Stimulated activated naive CD8-positive, alpha-beta T cell treated with anti-CD3 and anti-CD28 coated beads, Interleukin-15, Interleukin-2, amounts not matched to agents 100 U/mL and 50 U/mL, for 24 hours (primary cell): ENCODE measurements around the gene NSUN2.

Source experiments
- ATAC-seq: fragments of 150-1000 bp; cut with Tn5 transposase; one replicate; pipeline ENCODE4 v1.10.0; 2021
- DNase-seq: peaks from one replicate; pipeline ENCODE4 v3.0.0; 2021

The NSUN2 gene

DNA sequence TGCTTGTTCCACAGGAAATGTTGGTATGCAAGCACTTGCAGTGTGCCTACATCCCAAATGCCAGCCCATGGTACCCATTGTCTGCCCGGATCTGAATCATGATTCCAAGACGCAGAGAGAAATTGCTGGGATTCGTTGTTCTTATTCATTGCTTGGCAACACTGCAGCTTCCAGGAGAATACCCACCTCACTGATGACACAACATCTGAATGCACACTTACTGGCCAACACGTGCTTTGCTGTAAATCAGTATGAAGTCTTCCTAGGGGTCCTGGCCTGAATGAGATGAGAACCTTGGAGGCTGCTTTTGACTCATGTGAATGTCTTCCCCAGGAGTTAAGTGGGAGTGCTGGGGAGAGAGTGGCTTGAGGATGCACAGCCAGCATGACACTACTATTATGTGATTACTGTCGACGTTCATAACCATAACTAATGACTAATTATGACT is 12.0 kb upstream of the NSUN2 start:
- ATAC-seq = no peak
- no peak for DNase-seq

DNA sequence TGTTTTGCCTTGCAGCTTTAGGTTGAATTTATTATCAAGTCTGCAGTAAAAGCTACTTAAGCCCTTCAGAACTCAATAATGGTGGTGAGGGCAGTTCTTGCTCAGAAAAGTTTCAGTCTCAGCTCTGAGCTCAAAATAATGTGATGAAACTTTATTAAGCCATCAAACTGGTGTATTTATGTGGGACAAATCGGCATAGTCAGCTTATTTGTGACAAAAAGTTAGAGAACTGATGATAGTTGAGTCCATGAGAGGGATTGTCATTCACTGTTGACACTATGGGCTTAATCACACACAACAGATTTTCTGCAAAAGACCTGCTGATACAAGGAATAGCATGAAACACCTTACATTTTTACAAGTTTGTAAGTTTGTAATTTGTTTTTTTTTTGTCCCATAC is 9.8 kb upstream of the NSUN2 start:
- ATAC-seq = no peak
- no peak for DNase-seq

DNA sequence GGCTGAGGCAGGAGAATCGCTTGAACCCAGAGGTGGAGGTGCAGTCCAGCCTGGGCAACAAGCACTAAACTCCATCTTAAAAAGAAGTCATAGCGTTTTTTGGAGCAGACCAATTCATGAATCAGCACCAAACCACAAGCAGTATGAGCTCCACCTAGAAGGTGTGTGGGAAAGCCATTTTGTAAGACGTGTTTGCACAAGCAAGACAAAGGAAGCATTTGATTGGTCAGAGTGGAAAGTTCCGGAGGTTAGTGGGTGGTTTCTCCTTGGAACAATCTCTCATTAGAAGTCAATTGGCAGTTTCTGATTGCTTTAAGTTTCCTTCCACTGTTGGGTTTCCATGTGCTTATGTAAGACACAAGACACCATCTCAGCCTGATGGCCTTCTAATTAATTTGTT is 5.4 kb upstream of the NSUN2 start:
- DNase-seq (no peak), ATAC-seq (no peak)

DNA sequence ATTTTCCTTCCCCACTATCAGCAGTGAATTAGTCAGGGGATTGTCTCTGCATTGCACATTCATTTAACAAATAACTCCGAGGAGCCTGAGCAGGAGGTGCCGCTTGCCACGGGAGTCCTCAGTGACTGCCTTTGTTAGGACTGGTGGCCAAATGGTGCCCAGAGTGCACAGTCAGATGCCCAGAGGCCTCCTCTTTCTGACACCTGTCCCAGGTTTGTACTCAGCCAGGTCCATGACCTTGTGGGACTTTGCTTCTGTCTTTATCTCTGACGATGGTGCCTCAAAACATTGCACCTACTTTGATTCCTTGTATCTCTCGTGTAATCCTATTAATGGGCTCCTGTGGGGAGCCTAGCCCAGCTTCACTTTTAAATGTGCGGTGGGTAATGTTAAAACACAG is 4.7 kb upstream of the NSUN2 start:
- ATAC-seq (no peak), DNase-seq (no peak)

DNA sequence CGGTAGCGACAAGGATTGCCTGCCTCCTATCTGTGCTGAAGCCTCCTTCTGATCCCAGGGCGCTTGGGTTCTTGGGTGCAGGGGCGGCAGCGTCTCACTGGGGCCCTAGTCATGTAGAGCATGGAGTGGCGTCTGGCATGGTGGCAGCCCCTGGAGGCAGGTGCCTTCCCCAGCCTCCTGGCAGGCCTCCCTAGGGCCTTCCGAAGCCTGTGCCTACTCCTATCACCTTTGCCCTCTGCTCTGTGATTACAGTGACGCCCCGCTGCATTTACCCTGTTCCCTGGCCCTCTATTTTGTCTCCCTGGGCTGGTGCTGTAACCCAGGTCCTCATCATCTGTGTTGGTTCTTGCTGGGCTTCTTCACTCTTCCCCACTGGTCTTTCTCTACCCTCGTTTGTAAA is 4.2 kb upstream of the NSUN2 start:
- no peak for DNase-seq
- no peak for ATAC-seq

DNA sequence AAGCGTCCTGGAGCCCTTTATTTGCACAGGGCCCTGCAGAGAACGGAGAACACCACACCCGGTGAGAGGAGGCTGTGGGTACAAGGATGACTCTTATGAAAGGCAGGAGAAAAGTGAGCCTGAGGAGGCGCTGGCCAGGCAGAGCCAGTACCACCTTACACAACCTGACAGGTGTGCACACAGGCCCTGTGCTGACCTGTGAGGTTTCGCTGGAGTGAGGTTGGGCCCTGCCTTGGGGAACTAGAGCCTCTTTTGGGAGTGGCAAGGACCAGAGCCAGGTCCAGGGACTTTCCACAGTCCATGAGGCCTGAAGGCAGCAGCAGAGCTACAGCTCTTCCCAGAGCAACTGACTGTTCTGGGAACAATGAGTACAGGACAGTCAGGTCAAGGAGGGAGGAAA is 3.4 kb upstream of the NSUN2 start:
- DNase-seq (no peak), ATAC-seq (no peak)

DNA sequence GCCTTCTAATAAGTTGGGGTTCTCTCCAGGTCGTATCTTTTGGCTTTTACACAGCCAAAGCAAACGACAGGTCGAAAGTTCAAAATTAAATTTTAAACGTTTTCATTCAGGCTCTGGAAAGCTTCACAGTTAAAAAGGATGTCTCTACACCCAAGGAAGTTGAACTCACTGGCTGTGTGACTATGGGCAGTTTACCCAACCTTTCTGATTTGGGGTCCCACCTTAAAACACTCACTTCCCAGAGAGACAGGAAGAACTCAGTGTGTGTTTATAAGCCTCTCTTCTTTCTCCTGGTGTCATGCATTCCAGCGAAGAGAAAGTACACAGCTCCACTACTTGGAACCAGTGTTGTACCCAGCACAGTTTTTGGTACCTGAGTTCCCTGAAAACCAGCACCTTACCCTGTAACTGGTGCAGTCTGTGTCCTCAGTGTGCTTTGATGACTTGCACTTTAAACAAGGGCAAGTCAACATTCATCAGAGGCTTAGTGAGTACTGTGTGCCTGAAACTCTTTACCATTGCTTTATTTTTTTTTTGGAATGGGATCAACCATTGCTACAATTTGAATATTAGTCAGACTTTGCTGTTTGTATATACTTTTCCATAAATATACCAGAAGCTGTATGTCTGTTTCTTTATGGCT is 2.1 kb upstream of the NSUN2 start:
- DNase-seq = no peak
- no peak for ATAC-seq

DNA sequence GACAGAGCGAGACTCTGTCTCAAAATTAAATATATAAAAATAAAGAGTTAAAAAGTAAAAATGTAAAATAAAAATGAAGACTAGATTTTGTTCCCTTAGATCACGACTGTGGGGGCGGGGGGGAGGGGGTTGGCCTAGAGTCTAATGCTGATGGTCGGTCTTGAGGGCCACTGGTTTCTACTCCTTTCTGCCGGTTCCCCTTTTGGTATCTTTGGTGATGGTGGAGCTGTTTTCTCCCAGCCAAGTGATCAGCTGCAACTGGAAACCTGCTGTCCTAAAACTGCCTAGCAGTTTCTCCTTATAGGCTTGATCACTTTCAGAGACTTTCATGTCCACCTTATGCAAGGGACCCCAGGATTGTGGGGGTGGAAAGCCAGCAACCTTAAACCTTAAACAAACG is 1.5 kb upstream of the NSUN2 start:
- DNase-seq (no peak), ATAC-seq (no peak)

DNA sequence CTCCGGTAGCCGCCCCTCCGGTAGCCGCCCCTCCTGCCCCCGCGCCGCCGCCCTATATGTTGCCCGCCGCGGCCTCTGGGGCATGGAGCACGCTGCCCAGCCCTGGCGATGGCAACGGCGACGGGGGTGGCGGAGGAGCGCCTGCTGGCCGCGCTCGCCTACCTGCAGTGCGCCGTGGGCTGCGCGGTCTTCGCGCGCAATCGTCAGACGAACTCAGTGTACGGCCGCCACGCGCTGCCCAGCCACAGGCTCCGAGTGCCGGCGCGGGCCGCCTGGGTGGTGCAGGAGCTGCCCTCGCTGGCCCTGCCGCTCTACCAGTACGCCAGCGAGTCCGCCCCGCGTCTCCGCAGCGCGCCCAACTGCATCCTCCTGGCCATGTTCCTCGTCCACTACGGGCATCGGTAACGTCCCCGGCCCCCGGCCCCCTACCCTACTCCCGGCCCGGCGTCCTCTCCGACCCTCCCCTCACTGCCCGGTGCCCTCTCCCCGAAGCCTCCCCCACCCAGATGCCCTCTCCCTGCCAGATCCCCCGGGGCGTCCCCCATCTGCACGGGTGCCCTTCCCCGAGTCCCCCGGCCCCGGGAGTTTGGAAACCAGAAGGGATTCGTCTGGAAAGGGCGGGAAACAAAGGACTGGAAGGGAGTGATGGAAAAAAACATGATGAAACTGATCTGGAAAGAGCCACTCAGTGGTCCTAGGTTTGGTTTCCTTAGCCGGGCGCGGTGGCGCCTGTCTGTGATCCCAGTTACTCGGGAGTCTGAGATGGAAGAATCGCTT is 813 bp upstream of the NSUN2 start:
- ATAC-seq (peak; percentile 55), DNase-seq (no peak)

DNA sequence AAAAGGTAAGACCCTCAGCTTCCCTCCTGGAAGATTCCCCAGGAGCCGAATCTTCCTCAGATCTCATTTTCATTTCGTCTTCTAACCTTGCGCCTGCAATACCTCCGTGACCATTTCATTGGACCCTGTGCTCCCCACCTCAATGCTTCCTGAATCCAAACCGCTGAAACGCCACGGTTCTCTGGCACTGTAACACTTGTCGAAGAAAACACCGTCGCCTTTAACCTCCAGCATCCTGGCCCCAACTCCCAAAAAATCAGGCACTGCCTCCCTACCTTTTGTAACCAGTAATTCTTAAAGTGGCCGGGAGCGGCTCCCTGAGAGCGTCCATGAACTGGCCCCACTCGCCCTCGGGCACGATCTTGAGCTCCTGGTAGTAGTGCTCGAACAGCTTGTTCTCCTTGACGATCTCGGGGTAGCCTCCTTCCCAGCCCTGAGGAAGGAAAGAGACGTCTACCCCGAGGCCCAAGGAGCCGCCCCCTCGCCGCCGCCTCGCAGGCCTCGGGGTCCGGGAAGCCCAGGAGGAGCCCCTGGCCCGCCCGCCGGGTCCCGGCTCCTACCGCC is 438 bp downstream of the NSUN2 start:
- no peak for ATAC-seq
- no peak for DNase-seq

DNA sequence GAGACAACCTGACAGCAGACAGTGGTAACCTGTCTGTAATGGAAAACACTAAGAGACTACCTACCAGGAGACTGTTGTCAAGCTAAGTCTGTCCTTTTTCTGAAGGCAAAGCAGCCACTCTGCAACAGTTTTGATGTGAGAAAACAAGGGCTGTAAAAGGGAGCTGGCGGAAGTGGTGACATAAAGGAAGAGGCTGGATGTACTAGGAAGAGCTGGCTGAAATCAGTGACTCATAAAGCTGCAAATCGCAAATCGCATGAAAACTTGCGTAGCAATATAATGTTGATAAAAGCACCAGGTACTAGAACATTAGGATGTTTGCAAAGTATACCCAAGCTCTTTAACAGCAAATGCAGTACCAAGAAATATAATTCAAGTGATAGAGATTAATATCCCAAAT is 1.4 kb downstream of the NSUN2 start:
- ATAC-seq (no peak), DNase-seq (no peak)

DNA sequence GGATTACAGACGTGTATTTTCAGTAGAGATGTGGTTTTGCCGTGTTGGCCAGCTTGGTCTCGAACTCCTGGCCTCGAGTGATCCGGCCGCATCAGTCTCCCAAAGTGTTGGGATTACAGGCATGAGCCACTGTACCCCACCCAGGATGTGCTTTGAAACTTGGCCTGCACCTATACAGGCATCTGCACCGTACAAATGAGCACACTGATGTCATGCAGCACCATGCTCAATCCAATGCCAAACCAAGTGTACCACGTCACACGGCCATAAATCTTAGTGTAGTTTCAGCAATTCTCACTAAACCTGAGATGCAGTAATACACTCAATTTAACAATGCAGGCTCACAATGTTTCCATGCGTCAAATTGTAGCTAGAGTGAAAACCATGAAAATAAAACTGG is 6.3 kb downstream of the NSUN2 start:
- DNase-seq (no peak), ATAC-seq (no peak)

DNA sequence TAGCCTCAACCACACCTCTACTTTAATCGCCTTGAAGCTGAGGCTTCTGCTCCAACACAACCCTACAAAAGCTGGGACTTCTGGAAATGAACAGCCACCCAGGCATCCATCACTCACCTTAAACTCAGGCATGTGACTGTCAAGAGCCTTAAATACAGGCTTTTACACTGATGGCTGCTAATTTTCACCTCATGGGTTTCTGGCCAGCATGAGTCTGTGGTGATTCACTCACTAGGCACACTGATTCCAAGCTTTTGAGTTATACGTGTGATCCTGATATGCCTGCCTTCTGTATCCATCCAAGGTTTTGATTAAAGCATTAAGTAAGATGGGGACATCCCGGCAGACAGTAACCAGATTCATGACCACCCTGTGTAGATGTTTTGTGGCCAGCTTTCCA is 8.9 kb downstream of the NSUN2 start:
- no peak for DNase-seq
- no peak for ATAC-seq

DNA sequence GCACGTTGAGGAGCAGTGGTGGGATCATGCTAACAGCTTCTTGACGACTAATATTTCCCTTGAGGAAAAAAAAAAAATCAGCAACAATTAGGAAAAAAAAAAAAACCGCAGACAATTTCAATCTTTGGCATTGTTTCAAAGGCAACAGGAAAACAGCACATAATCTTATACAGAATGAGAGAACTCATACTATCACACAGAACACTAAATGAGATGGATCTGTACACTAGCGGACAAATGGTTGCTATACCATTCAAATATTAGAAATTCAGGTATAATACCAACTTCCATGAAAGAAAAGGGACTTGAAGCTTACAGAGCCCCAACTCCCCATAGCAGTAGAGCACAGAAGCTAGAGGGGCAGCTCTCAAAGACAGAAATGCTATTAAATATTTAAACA is 9.6 kb downstream of the NSUN2 start:
- DNase-seq (no peak), ATAC-seq (no peak)

DNA sequence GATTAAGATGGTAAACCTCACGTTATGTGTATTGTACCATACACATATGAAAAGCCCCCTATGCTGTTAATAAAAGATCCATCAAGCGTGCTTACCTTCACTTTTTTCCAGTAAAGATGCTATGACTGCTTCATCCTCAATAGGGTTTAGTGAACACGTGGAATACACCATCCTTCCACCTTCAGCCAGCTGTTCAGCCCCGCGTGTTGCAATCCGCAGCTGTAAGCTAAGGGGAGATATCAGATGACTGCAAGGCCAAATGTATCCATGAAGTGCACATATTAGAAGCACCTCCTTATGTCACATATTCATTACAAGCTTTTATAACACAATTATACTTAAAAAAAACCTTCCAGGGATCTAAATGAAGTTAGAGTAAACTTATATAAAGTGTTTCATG is 16.2 kb downstream of the NSUN2 start:
- ATAC-seq (no peak), DNase-seq (no peak)

DNA sequence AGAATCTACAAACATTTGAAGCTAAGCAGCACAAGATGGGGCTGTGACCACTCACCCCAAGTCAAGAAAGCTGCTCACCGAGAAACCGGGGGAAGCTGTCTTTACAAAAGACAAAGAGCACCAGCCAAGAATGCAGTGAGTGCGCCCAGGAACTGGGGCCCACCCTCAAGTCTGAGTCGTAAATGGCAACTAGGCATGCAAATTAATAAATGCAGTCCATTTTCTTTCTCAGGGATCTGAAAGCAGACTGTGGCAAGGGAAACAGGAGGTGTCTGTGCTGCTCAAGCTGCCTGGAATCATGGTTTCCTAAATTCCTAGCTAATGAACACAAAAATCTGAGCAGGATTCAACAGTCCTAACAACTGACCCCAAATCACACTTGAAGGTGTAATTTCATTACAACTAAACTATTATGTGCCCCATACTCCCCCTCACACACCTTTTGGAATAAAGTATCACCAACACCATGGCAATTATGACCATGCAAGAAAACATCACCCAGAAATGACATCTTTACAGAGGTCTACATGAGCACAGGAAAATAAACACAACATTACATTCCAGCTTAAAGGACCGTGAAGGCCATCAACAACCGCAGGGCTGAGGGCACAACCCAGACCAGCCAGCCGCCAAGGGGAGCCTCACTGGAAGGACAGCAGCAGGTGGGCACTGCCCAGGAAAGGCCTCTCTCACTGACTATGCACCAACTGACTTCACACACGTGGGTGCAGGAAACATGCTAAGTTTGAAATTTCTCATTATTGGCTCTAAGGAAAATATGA is 17.6 kb downstream of the NSUN2 start:
- DNase-seq (no peak), ATAC-seq (no peak)

DNA sequence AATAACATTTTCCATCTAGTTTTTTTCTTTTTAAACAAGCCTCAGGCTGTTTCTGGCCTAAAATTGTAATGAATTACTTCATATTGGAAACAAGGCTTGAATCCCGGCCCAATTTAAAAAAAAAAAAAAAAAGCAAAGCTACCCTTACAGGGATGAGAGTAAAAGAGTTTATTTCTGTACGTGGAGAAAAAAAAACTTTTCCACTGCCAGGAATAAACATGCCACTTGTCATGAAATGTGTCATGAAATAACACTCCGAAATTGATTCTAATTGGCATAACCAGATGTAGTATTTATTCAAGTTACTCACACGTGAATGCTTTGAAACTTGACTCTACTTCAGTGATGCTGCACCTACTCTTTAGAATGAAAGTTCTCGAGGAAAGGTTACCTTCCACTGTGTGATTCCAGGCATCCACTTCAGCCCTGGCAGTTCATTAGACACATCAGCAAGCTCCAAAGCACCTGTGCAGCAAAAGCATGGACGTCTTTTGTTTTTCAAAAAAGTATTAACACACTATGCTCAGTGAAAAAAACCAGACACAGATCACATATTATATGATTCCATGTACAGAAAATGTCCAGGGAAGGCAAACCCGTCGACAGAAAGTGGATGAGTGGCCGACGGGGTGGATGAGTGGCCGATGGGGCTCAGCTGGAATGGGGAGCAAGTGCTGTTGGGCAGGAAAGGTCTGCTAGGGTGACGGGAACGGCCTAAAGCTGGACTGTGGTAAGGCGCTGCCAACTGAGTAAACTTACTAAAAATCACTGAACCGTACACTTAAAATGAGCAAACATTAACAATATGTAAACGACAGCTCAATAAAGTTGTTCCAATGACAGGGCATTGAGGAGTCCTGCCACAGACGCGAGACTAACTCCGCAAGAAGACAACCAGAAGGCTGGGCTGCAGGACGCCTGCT is 21.2 kb downstream of the NSUN2 start:
- no peak for ATAC-seq
- no peak for DNase-seq

DNA sequence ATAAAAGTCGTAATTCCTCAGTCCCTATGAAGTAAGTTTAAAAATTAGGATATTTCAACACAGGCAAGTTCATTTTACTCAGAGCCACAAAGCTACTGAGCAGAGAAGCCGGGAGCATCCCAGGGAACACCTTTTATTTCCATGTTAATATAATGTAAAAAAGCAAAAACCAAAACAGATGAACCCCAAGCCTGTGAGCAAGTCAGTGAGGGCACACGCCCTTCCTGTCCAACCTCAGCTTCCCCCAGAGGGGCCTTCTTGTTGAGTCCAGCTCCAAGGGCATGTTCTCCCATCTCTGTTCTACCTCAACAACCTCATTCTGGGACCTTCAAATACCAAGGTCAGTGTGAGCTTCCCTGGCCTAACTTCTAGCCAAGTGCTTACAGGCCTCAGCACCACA is 24.8 kb downstream of the NSUN2 start:
- no peak for ATAC-seq
- DNase-seq = no peak

DNA sequence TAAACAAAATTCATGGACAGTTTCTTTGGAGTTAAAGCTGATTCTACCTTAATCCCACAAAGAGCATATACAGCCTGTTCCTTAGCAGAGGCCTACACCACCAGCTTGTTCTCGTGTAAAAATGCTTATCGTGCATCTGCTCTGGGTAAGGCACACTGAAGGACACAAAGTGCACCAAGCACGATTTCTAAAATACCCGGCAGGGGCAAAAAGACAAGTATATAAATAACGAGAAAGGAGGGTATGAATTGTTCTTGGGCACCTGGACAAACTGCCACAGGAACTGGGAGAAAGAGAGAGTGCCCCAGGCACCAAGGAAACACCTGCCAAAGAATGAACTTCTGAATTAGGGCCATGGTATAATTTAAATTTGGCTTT is 25.3 kb downstream of the NSUN2 start:
- ATAC-seq (no peak), DNase-seq (no peak)

DNA sequence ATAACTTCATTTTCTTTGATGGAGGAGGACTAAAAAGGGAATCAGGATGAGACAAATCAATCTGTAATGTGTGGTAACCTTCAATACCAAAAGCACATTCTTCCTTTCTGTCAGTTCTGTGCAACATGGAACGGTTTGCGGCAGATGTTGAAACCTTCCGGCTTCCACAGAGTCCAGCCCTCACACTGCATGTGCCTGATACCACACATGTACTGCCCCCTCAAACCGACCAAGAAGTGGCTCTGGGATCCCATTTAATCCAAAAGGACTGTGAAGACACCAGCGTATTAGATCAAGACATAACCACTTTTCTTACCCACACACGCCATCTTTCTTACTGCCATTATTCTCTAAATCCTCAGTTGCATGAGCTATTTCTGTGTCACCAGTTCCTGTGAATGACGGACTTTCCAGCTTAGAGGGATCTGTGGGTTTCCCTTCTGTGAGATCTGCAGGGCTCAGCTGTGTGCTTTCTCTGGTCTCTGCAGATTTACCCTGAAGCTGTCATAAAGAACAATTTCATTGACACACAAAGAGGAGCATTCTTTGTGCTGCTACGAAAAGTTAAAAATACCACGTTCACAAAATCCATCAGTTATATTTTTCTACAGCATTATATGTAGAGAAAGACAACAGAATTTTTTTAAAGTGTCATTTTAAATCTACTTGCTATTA is 25.8 kb downstream of the NSUN2 start:
- no peak for ATAC-seq

DNA sequence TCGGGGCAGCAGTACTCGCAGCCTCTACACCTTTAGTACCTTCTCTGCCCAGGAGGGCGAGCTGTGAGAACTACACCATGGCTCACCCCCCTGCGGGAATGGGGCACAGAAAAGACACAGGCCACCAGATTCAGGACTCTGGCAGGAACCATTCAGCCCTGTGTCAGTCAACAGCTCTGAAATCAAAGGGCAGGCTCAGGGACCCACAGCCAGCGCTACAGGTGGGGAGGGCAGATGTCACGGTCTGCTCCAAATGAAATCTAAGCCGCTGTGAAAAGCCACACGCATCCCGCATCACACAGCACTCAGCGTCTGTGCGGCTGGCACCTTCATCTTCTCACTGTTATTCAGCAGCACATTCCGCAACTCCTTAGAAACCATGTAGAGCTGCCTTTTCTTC is 27.9 kb downstream of the NSUN2 start:
- no peak for DNase-seq
- ATAC-seq = no peak

More for the DNA sequence above, 25.8 kb downstream of the NSUN2 start:
- DNase-seq = no peak
